Osteocyte (in vitro differentiated cells): ENCODE data around the gene GRM4. TPM values are rescaled to one million over a fixed set of nuclear protein-coding genes. Genes with fewer than 3 reads are reported as not detected.

Experiments used
- DNase-seq: peaks from one replicate; pipeline ENCODE4 v3.0.0; 2021; ENCODE audit warnings: mixed read lengths; ENCODE audit not compliant: unreplicated experiment; ENCODE audit errors: extremely low spot score
- H3K27ac Mint-ChIP-seq: one replicate; pipeline ENCODE4 v1.8.0; 2021; ENCODE audit warnings: mild to moderate bottlenecking, mixed read lengths; ENCODE audit not compliant: unreplicated experiment
- H3K27me3 Mint-ChIP-seq: one replicate; pipeline ENCODE4 v1.8.0; 2021; ENCODE audit warnings: mixed read lengths; ENCODE audit not compliant: unreplicated experiment
- H3K36me3 Mint-ChIP-seq: one replicate; pipeline ENCODE4 v1.8.0; 2021; ENCODE audit warnings: mixed read lengths; ENCODE audit not compliant: unreplicated experiment
- H3K4me1 Mint-ChIP-seq: one replicate; pipeline ENCODE4 v1.8.0; 2021; ENCODE audit warnings: mixed read lengths; ENCODE audit not compliant: unreplicated experiment
- H3K4me3 Mint-ChIP-seq: one replicate; pipeline ENCODE4 v1.8.0; 2021; ENCODE audit warnings: mild to moderate bottlenecking, moderate library complexity, mixed read lengths; ENCODE audit not compliant: unreplicated experiment
- H3K9me3 Mint-ChIP-seq: one replicate; pipeline ENCODE4 v1.8.0; 2021; ENCODE audit warnings: mixed read lengths; ENCODE audit not compliant: unreplicated experiment
- CTCF ChIP-seq: fragments of 200-600 bp; sonication (generic); IDR thresholded peaks from 2 replicates; pipeline ENCODE4 v1.5.0; 2021; ENCODE audit warnings: antibody characterized with exemption, mild to moderate bottlenecking, moderate library complexity
- total RNA-seq: library from RNA; stranded (reverse); gene quantifications from 2 replicates; pipeline ENCODE4 v1.2.1, GENCODE V29; 2021

Gene GRM4
- total RNA-seq, 1 donor from 2014 or later, result 0.40 TPM

GRCh38 chr6:34102696-34103095 is 43.2 kb downstream of the GRM4 start:
- H3K9me3 Mint-ChIP-seq, result no peaks in the 10 kb centered on the region
- no peak for TF ChIP-seq CTCF
- no peak overlapping the region for H3K27ac Mint-ChIP-seq
- H3K27me3 Mint-ChIP-seq, result peaks cover 17% of the 10 kb centered on the region
- H3K4me3 Mint-ChIP-seq, result no peak overlapping the region
- H3K4me1 Mint-ChIP-seq, result no peaks in the 10 kb centered on the region
- H3K36me3 Mint-ChIP-seq, result no peaks in the 10 kb centered on the region
- DNase-seq, result no peak

DNA sequence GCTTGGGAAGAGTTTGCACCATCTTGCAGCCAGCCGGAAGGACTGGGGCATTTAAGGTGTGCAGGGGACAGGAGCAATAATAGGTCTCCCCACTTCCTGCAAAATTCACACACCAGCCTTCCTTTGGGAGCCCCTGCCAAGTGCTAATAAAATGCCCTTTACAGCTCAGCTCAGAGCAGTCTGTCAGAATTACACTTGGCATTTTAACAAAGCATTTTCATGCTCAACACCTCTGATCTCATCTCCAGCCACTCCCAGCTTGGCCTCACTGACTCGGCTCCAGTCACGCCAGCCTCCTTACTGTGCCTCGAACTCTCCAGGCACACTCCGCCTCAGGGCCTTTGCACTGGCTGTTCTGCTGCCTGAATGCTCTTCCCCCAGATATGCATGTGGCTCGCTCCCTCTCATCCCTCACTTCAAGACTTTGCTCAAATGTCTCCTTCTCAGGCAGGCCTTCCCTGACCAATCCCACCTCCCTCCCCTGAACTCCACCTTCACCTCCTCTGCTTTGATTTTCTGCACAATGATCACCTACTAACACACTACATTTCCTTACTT is 43.7 kb downstream of the GRM4 start:
- no peak for DNase-seq
- TF ChIP-seq CTCF, result no peak
- H3K27me3 Mint-ChIP-seq, result peaks cover 13% of the 10 kb centered on the region
- no peak overlapping the region for H3K27ac Mint-ChIP-seq
- H3K4me3 Mint-ChIP-seq, result no peak overlapping the region
- H3K9me3 Mint-ChIP-seq, result no peaks in the 10 kb centered on the region
- H3K36me3 Mint-ChIP-seq, result no peaks in the 10 kb centered on the region
- no peaks in the 10 kb centered on the region for H3K4me1 Mint-ChIP-seq

DNA sequence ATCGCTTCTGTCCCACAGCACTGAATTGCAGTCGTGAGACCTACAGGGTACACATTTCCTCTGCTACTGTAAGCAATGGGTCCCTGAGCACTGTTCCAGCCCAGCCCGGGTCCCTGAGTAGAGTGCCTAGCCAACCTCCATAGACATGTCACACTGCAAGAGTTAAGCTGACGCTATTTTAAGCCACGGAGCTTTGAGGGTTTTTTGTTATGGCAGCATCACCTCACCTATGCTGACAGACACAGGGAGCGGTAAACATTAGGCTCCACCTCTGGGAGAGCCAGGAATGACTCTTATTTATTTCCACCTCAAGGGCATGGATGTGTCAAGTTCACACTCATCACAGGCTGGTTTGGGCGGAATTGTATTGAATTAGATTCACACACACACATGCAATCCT is 45.1 kb downstream of the GRM4 start:
- Mint-ChIP-seq H3K36me3 (no peaks in the 10 kb centered on the region), H3K4me1 (no peaks in the 10 kb centered on the region), H3K27ac (no peak overlapping the region), H3K9me3 (no peaks in the 10 kb centered on the region), H3K27me3 (peaks cover 18% of the 10 kb centered on the region), H3K4me3 (no peak overlapping the region)
- TF ChIP-seq CTCF, result no peak
- no peak for DNase-seq

- peaks cover 27% of the 10 kb centered on the region for H3K27me3 Mint-ChIP-seq
Observed at GRCh38 chr6:34099878-34100277, 46.0 kb downstream of the GRM4 start.

More at GRCh38 chr6:34099878-34100277, 46.0 kb downstream of the GRM4 start:
- no peaks in the 10 kb centered on the region for H3K9me3 Mint-ChIP-seq
- no peaks in the 10 kb centered on the region for H3K4me1 Mint-ChIP-seq
- H3K27ac Mint-ChIP-seq, result no peak overlapping the region
- no peak for TF ChIP-seq CTCF
- no peaks in the 10 kb centered on the region for H3K36me3 Mint-ChIP-seq
- H3K4me3 Mint-ChIP-seq, result no peak overlapping the region
- DNase-seq, result no peak
